GOT3 (cell line): ENCODE results near the gene ADK.
"Not testable (repeated sequence)": the region's sequence is repeated elsewhere in the genome, so short reads cannot be mapped to it uniquely, and the experiment has no call there.

Experiments
- DNase-seq: peaks from one replicate; lab custom pipeline; 2025; ENCODE audit warnings: mixed read lengths; lab: John Stamatoyannopoulos, UW

Gene ADK

DNA sequence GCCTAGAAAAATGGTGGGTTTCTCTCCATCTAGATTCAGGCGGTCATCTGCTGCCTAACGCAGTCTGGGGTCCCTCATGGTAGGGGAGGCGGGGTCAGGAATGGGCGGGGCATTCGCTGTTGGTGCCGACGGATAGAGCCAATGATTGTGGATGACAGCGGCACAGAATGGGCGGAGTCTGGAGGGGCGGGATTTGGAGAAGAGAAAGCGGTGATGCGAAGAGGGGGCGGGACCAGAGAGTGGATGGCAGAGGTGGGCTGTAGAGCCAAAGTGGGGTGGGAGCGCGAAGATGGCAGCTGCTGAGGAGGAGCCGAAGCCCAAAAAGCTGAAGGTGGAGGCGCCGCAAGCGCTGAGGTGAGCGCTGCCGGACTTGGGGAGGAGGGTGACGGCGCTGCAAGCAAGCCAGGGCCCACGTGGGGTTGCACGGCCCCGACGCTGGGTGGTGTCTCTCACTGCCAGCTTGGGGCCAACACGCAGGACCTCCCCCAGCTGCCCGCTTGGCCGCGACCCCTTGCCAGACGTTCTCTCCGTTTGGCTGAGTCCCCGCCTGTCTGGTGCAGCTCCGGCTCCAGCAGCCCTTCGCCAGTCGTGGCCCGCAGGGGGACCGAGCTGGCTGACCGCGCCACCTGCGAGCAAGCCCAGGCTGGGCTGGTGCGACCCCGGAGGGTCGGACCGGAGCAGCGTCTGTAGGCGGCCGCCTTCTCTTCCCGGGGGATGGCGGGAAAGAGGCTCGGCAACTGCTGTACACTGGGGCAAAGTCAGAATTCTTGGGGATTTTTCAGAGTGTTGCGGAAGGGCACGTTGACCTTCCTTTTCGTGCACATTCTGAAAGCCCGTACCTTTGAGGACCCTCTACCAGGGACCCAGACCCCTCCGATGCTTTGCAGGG is at the start of gene ADK:
Gene ADK (plus strand): TSS at position 232 of the 889 bp plus-strand sequence. CDS start 58 bp downstream, at position 290.
- peak; percentile 91 for DNase-seq

DNA sequence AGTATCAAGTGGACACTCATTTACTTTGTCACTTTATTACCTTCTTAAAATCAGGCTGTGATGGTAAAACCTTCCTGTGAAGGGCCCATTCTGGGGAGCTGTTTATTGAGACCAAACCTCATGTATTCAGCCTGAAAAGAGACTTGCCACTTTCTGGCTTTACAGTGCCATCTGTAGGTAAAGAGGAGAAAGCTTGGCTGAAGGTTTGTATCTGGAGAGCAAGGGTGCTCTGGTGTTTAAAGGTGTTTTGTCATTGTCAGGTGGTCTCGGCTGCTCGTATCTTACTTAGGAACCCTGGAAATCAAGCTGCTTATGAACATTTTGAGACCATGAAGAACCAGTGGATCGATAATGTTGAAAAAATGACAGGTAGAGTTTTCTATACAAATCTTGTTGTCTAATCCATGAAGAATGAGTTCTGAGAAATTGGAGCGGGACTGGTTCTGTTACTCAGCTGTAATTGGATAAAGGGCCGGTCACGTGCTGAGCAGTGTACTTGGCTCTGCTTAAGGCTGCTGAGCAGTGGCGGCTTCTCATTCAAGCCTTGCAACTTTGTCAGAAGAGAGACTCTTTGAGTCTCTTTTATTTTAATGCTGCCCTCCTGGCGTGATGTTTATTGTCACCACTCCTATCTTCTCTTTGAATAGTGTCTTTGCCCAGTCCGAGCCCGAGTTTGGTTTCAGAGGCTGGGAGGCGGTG is 47.3 kb upstream of the ADK start:
- no peak for DNase-seq

DNA sequence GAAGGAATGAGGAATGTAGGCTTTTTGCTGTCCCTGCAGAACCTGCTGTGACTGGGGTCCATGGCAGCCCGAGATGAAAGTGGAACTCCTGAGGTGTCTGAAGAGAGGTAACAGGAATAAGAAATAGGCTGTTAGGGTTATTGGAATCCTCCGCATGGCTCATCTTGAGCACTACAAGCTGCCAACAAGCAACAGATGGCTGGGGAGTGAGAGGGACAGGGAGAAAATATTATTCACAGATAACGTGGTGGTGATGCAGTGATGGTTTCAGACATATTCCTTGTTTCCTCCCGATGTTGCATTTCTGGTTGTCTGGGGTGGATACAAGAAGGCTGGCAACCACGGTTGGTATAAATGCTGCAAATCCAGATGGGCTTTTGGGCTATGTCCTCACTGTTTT is 46.5 kb upstream of the ADK start:
- no peak for DNase-seq

DNA sequence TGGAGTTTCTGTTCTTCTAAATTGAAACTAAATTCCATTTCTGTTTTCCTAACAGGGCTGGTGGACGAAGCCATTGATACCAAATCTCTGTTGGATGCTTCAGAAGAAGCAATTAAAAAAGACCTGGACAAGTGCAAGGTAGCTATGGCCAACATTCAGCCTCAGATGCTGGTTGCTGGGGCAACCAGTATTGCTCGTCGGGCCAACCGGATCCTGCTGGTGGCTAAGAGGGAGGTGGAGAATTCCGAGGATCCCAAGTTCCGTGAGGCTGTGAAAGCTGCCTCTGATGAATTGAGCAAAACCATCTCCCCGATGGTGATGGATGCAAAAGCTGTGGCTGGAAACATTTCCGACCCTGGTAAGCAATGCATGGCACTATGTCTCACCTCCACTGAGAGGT is 46.0 kb upstream of the ADK start:
- no peak for DNase-seq

DNA sequence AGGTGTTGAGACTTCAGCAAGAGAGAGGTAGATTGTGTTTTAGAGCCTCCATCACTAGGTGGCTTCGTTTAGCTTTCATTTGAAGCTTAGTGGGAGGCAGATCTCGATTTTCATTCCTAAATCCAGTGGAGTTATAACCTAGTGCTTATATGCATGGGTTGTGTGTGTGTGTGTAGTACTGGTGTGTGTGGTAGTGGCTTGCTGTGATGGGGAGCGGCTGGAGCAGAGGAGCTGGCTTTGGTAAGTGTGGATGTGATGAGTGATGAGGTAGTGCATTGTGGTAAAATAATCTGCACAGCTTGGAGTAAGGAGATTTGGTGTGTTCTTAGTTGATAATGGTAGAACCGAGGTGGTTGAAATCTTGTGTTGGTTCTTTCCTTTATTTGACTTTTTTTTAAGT is 43.6 kb upstream of the ADK start:
- DNase-seq: no peak

DNA sequence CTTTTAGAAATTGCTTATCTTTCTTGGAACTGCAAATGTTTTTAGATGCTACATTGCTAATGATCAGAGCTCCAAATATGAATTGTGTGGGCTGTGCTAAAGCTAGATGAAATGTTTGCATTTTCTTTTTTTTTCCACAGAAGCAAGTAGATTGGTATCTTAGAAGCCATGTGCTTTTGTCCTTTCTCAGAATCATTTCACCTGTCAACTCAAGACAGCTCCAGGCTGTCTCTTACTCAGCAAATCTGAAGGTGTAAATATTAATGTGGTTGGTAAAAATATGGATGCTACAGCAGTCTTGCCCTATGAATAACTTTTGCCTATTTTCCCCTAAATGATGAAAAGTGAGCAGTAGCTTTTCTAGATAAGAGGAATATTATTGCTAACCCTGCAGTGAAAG is 41.6 kb upstream of the ADK start:
- DNase-seq: no peak

DNA sequence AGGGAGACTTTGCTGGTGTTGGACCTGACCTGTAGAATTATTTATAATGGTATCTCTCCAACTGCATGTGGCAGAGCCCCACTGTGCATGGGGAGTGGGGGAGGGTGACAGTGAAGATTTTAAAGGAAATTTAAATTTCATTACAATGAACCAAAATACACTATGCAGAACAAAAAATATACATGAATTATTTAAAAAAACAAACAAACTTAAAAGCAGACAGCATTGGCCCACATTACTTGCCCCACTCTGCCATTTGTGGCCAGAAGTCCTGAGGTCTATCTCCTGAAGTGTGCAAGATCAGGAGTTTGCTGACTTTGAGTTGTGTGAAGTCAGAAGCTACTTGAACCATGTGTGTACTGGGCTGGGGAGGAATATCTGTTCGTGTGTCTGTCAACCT is 40.9 kb upstream of the ADK start:
- DNase-seq: no peak

DNA sequence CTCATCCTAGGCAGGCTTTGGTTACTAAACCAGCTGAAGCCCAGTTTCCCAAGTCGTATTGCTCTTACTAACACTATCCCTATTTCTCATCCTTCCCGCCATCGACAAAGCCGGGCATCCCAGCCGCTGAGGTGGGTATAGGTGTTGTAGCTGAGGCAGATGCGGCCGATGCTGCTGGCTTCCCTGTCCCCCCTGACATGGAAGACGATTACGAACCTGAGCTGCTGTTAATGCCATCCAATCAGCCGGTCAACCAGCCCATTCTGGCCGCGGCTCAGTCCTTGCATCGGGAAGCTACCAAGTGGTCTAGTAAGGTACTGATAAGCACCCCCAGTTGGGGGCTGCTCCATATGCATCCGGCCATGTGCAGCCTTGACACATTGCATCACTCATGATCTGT is 39.2 kb upstream of the ADK start:
- no peak for DNase-seq

DNA sequence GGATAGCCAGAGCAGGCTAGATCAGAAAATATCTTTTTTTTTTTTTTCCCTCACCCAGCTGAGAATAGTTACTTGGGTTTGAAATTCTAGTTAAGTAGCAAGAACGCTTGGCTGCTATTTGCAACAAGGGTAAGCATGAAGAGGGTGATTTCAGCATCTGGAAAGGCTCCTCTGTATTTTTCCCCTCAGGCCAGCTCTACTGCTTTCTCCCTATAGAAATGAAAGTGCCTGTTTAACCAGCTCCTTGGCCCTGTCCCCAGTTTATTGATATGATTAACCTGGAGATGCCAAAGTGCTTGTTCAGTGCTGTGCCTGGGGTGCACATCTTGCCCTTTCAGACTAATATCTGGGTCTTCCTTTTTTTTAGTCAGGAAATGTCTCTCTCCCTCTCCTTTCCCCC is 37.5 kb upstream of the ADK start:
- DNase-seq: no peak

DNA sequence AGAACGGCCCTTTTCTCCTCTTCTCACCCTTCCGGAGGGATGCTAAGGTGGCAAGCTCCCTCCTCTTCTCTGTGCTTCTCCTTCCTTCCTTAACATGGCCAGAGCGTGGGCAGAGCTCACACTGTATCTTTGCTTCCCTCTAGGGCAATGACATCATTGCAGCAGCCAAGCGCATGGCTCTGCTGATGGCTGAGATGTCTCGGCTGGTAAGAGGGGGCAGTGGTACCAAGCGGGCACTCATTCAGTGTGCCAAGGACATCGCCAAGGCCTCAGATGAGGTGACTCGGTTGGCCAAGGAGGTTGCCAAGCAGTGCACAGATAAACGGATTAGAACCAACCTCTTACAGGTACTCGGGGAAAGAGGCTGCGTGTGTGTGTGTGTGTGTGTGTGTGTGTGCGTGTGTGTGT is 37.0 kb upstream of the ADK start:
- DNase-seq: no peak

DNA sequence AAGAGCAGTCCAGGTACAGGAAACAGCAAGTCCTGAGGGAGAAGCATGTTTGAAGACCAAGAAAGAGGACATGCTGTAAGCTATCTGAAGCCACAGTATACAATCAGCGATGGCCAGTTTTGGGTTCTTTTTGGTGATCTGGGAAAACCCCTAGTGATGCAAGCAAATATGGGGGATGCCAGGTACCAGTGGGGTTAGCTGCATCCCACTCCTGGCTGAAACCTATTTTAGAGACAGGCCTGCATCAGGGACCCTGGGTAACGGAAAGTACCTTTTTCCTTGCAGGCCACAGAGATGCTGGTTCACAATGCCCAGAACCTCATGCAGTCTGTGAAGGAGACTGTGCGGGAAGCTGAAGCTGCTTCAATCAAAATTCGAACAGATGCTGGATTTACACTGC is 33.3 kb upstream of the ADK start:
- DNase-seq: no peak

DNA sequence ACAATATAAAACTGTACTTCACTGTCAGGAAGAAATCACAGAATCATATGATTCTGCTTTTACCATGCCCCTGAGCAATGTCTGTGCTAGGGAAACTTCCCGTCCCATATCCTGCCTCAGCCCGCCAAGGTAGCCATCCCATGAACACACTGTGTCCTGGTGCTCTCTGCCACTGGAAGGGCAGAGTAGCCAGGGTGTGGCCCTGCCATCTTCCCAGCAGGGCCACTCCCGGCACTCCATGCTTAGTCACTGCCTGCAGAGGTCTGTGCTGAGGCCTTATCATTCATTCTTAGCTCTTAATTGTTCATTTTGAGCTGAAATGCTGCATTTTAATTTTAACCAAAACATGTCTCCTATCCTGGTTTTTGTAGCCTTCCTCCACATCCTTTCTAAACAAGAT is 32.2 kb upstream of the ADK start:
- no peak for DNase-seq

DNA sequence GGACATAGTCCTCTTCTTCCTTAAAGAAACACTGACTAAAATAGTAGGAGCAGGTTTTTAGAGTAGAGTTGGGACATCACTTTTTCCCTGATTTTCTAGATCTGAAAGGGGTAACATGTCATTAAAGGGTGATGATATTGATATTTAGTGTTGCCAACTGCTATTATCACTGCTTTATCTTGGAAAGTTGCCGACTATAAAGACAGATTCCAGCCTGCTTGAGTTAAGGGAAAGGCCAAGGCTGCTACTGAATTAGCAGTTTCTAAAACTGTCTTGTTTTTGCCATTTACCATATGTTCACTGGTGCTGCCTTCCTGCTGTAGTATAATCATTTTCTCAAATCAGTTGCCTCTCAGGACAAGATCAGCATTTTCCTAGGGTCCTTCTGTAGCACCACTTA is 30.1 kb upstream of the ADK start:
- no peak for DNase-seq

DNA sequence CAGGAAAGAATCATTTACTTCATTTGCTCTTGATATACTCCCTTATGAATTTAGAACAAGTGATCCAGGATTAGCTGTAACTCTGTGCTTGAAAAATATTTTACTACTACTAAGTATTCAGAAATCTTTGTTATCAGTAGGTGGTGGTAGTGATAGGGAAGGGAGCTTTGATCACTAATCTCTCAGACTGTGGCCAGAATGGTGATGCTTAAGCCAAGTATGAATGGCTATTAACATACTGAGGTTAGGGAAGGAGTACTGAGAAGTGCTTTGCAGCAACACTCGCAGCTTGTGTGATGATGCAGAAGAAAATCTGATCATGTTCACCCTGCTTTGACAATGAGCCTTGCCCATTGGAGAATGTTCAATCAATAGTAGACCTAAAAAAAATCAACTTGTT is 29.7 kb upstream of the ADK start:
- no peak for DNase-seq

DNA sequence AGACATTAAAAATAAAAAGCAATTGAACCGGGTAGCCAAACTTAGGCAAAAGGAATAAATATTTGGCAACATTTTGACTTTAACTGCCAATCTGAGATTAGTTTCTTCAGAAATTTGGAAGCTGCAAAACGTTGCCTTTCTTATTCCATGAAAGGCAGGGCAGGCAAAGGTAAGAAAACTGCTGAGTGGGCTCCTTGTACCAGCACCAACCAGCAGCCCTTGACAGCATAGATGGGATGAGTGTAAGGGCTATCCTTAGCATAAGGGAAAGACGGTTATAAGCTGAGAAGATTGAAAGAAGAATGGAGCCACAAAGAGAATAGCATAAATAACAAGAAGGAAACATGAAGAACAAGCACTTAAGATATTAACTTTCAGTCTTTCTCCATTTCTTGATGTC is 29.0 kb upstream of the ADK start:
- DNase-seq: no peak

DNA sequence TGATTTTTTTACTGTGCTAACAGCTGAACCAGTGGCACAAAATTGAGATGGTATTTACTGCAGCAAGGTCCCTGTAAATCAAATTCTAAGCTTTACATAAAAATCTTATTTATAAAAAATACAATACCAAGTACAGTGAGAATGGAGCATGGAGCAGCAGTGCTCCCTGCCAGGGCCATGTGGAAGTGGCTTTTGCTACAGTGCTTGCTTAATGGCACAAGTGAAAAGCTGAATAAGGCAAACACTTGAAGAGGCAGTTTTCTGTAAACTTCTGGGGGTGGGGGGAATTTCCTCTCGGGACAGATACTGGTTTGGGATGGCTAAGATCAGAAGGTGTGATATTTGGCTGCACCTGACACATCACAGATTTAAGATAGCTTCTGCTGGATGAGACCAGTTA is 27.9 kb upstream of the ADK start:
- no peak for DNase-seq

DNA sequence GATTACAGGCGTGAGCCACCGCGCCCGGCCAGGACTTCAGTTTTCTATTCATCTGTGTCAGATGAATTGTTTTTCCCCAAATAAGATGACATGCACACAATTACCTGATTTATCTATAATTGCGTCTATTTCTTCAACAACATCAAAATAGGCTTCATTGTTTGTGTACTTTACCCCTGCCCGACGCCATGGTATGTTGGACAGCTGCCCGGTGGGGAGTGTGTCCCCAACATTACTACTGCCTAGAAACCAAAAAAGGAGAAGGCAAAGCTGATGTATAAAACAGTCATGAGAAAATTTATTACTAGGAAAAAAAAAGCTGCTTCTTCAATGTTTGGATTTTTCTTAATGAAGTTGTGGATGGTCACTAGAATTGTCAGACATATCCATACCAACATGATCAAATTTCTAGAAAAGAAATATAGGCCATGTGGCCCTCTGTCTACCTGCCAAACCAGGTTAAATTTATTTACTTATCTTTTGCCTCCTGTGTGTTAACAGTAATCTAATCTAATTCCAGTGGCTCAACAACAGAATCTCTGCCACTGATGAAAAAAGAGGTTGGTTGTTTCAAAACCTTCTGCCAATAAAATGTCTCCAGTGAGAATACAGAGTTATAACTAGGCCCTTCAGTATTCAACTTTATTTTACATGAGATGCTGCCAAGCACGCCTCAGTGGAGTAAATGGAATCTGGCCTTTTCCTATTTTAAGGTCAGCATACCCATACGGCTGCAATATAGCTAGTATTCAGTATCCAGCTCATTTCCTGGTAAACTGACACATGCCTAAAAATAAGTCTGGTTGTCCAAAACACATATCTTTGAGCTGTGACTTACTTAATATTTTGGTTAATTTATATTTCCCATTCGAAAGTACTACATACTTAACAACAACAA is 16.8 kb upstream of the ADK start:
- no peak for DNase-seq

DNA sequence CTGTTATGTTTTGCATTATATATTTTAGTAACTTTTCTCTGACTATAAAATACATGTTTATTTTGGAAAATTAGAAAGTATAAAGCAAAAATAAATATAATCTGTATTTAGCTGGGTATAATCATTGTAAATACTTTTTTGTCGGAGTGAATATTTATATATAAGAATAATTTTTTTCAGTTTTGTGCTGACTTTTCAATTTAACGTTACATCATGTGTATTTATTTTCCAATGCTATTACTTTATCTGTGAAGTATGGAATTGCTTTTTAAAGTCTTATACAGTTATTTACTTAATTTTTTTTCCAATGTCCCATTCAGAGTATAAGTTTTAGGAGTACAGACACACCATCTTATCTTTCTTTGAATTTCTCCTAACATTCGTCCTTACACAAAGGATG is 15.6 kb upstream of the ADK start:
- no peak for DNase-seq

DNA sequence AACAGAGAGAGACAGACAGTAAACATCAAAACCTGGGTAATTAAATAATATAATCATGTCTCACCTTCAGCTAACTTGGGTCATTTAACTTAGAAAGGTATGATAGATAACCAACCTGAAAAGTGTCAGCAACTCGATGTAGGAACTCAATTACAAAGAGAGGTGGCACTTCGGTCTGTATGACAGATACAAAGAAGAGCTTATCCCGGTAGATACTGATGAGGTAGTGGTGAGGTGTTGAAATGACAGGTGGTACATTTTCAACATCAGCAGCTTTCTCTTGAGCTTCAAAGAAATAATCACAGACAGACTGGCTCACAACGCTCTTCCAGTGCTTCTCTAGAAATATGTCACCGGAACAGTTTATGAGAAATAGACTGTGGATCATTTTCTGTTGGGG is 13.0 kb upstream of the ADK start:
- DNase-seq: no peak

DNA sequence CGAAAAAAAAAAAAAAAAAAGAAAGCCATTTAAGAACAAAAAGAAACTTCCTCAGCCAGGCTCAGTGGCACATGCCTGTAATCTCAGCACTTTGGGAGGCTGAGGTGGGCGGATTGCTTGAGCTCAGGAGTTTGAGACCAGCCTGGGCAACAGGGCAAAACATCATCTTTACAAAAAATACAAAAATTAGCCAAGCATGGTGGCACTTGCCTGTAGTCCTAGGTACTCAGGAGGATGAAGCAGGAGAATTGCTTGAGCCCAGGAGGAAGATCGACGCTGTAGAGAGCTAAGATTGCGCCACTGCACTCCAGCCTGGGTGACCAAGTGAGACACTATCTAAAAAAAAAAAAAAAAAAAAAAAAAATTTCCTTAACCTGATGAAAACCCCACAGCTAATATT is 12.4 kb upstream of the ADK start:
- DNase-seq: not testable (repeated sequence)

DNA sequence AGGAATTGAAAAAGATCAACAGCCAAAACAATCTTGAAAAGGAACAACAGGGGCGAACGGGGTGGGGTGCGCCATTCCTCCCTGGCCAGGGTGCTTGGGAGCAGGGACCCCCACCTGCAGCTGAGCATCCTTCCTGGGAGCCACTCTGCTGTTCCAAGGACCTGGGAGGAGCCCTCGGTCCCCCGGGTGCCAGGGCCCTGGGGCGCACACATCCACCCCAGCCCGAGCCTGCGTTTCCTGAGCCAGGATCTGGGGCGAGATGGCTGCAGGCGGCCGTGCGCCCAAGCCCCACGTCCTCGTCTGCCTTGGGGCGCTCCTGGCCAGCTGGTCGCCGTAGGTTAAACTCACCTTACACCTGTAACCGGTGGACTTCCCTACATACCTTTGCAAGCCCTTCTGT is 11.0 kb upstream of the ADK start:
- no peak for DNase-seq

DNA sequence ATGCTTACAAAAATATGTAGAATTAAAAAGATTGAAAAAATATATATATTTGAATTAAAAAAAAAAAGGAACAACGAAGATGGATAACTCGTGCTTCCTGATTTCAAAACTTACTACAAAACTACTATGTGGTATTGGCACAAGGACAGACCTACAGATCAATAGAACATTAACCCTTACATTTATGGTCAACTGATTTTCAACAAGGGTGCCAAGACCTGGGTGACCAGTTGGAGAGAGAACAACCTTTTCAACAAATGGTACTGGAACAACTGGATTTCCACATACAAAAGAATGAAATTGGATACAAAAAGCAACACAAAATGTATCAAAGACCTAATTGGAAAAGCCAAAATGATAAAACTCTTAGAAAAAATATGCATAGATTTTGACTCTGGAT is 10.5 kb upstream of the ADK start:
- DNase-seq: no peak

DNA sequence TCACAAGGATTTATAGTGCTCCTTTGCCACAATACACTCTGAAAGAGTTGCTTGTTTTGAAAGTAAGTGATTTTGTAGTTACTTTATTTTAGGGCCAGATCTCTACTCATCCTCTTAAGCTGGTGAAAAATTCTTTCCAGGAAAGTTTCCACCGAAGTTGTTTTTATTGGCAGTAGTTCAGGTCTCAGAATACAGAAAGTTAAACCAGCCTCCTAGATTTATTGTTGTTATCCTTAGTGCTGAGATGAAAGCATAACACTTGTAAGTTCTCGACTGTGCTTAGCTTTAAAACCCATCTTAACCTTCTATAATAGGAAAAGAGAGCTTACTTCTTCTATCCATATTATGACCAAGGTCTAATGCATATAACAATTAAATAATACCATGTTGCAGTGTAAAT is 5.9 kb upstream of the ADK start:
- no peak for DNase-seq
